Right lobe of liver (tissue), 6 donors: ENCODE data around the gene ZNHIT1. TPM values are rescaled to one million over a fixed set of nuclear protein-coding genes. Genes with fewer than 3 reads are reported as not detected.
"Not testable (repeated sequence)": the region's sequence is repeated elsewhere in the genome, so short reads cannot be mapped to it uniquely, and the experiment has no call there.

Source experiments
- ATAC-seq, 4 donors: fragments of 200-7000 bp; cut with Tn5 transposase; one replicate each; pipeline ENCODE4 v1.9.1; 2020; ENCODE audit warnings: mild to moderate bottlenecking in 4 of 4, moderate library complexity in 4 of 4
- DNase-seq, 3 donors: peaks; one replicate each; pipeline ENCODE4 v3.0.0-alpha.2; 2020
- H3K27ac ChIP-seq, 3 donors: fragments of 200-600 bp; one replicate each; pipeline ENCODE4 v1.8.0; 2022
- H3K27me3 ChIP-seq, 2 donors: fragments of 200-600 bp; one replicate each; pipeline ENCODE4 v1.8.0; 2022
- H3K36me3 ChIP-seq, 4 donors: fragments of 200-600 bp; sonication (generic) in 1 of 4; one replicate each; pipeline versions ENCODE4 v1.5.1 to v1.8.0; 2017 to 2022; ENCODE audit warnings: control low read depth in 1 of 4
- H3K4me1 ChIP-seq, 4 donors: fragments of 200-600 bp; sonication (generic) in 1 of 4; one replicate each; pipeline versions ENCODE4 v1.5.1 to v1.8.0; 2017 to 2022; ENCODE audit warnings: control low read depth in 1 of 4
- H3K4me3 ChIP-seq, 3 donors: fragments of 200-600 bp; one replicate each; pipeline ENCODE4 v1.8.0; 2022
- H3K9me3 ChIP-seq, 4 donors: fragments of 200-600 bp; sonication (generic) in 1 of 4; one replicate each; pipeline versions ENCODE4 v1.5.1 to v1.8.0; 2017 to 2022; ENCODE audit warnings: control low read depth in 1 of 4
- CTCF ChIP-seq, 4 donors: fragments of 200-600 bp in 3 of 4; fragments of 450-650 bp in 1 of 4; IDR thresholded peaks; one replicate each; pipeline versions ENCODE4 v1.5.1 to v1.8.0; 2016 to 2022; ENCODE audit warnings: antibody characterized with exemption in 4 of 4, mild to moderate bottlenecking in 2 of 4
- POLR2A ChIP-seq: fragments of 450-650 bp; IDR thresholded peaks from one replicate; pipeline ENCODE4 v1.6.1; 2017; ENCODE audit warnings: antibody characterized with exemption, mild to moderate bottlenecking
- WGBS: methylation state at CpG from one replicate; pipeline ENCODE4 v1.1.6; 2018; ENCODE audit warnings: low coverage, low lambda C conversion rate; ENCODE audit not compliant: insufficient coverage; ENCODE audit errors: missing lambda C conversion rate; 5-methylcytosine and 5-hydroxymethylcytosine counted together
- intact Hi-C, 2 donors: fragments of 100-400 bp; cut with DNase I; formaldehyde crosslinking; loops; one replicate each; pipeline versions ENCODE4 v1.11.2 to v1.14.1; 2022
- total RNA-seq, 6 experiments: library from RNA; depleted of rRNA in 2 of 6; stranded (reverse); fragments of >200 nt in 2 of 6; fragmentation: NEBNext Ultra II Directional in 3 of 6; extraction: Animal tissue kit (Norgen Biotek cat#: 25700) in 3 of 6; gene quantifications; one replicate each; pipeline versions ENCODE4 v1.1.0 to v1.2.4, GENCODE V29; 2016 to 2023
- donor health status: DM: no; HTN: yes; CAD: no.
- donor health status: DM: no; HTN: no; CAD: no.
- donor health status: DM: no; HTN: no; CAD: no.
- donor health status: DM: no; HTN: yes; CAD: no.
- donor health status: DM: no; HTN: yes; CAD: no.

ZNHIT1 gene
- total RNA-seq, 6 experiments from 2014 or later = 68.3 to 159 (median 111) TPM

GRCh38 chr7:101255796-101256195 is 37.8 kb downstream of the ZNHIT1 start:
- intact Hi-C loops = no loop called here
- DNase-seq = no peak
- no peak for ATAC-seq
- Histone ChIP-seq H3K27ac (no peak overlapping the region), H3K27me3 (no peaks in the 10 kb centered on the region), H3K4me1 (peaks cover 0 to 9% (median 4%) of the 10 kb centered on the region in 4 donors), H3K4me3 (no peak overlapping the region), H3K9me3 (no peaks in the 10 kb centered on the region), H3K36me3 (no peaks in the 10 kb centered on the region)
- no peak for TF ChIP-seq CTCF (IDR thresholded peaks at IDR 0.05)
- WGBS = 70% methylated on average over 4 of the region's 4 CpGs

GRCh38 chr7:101258243-101258731 is 40.3 kb downstream of the ZNHIT1 start:
- Histone ChIP-seq H3K27me3 (no peaks in the 10 kb centered on the region), H3K4me3 (no peak overlapping the region), H3K9me3 (no peaks in the 10 kb centered on the region), H3K4me1 (no peaks in the 10 kb centered on the region), H3K36me3 (no peaks in the 10 kb centered on the region), H3K27ac (no peak overlapping the region)
- TF ChIP-seq CTCF (IDR thresholded peaks at IDR 0.05) (no peak), POLR2A (no peak)
- no peak for DNase-seq
- no peak for ATAC-seq
- intact Hi-C loops = no loop called here
- 82% methylated on average over 4 of the region's 7 CpGs for WGBS

GRCh38 chr7:101264102-101264706 is 46.2 kb downstream of the ZNHIT1 start:
- H3K27me3 ChIP-seq, H3K4me3 ChIP-seq, H3K27ac ChIP-seq, intact Hi-C loops, H3K9me3 ChIP-seq, DNase-seq, H3K4me1 ChIP-seq, H3K36me3 ChIP-seq: not testable (repeated sequence)
- 24% methylated on average over 5 of the region's 6 CpGs for WGBS
- ATAC-seq = peak; percentile 36 to 90 (median 50)

- no peak for DNase-seq
Observed at GRCh38 chr7:101265622-101266516, 47.9 kb downstream of the ZNHIT1 start.

More at GRCh38 chr7:101265622-101266516, 47.9 kb downstream of the ZNHIT1 start:
- Histone ChIP-seq H3K36me3 (no peaks in the 10 kb centered on the region), H3K4me3 (no peak overlapping the region), H3K4me1 (no peaks in the 10 kb centered on the region), H3K27ac (no peak overlapping the region), H3K9me3 (no peaks in the 10 kb centered on the region), H3K27me3 (no peaks in the 10 kb centered on the region)
- 62% methylated on average over 15 of the region's 17 CpGs for WGBS
- intact Hi-C loops = no loop called here
- no peak for TF ChIP-seq CTCF (IDR thresholded peaks at IDR 0.05)
- TF ChIP-seq POLR2A = no peak
- ATAC-seq = peak in 1 of 4 donors; percentile 48
